Glomerular visceral epithelial cell (primary cell): ENCODE data around the gene ELOVL5.
"Not testable (repeated sequence)": the region's sequence is repeated elsewhere in the genome, so short reads cannot be mapped to it uniquely, and the experiment has no call there.

ENCODE experiments used
- DNase-seq: peaks from one replicate; pipeline ENCODE4 v3.0.0-alpha.2; 2016; ENCODE audit errors: extremely low spot score

ELOVL5 gene

DNA sequence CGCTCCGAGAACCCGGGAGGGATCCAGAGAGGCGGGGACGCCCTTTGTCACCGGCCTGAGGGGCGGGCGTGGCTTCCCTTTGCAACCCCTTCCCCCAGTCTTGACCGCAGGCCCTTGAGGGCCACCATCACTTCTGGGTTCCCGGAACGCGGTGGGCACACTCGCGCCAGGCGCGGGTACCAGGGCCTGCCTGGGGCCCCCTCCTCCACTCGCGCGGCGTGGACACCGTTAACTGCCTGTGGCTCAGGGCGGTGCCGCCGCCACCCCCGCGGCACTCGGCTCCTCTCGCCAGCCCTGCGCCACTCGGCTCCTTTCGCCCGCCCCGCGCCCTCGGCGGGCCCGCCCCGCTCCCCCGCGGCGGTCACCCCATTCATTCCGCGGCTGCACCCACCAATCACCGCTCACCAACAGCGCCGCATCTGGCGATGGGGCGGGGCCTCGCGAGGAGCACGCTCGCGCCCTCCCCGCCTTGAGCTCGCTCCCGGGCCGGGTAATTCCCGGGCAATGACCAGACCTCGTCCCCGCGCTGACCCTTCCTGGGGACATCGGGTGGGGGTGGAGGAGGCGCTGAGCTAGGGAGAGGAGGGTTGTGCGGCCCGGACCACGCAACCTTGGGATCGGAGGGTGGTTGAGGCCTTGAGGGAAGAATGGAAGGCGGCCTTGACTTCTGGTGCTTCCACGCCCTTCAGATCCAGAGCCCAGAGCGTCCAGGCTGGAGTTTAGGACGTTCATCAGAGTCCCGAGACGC, 10.5 kb upstream of the ELOVL5 start:
- DNase-seq: peak; percentile 96

DNA sequence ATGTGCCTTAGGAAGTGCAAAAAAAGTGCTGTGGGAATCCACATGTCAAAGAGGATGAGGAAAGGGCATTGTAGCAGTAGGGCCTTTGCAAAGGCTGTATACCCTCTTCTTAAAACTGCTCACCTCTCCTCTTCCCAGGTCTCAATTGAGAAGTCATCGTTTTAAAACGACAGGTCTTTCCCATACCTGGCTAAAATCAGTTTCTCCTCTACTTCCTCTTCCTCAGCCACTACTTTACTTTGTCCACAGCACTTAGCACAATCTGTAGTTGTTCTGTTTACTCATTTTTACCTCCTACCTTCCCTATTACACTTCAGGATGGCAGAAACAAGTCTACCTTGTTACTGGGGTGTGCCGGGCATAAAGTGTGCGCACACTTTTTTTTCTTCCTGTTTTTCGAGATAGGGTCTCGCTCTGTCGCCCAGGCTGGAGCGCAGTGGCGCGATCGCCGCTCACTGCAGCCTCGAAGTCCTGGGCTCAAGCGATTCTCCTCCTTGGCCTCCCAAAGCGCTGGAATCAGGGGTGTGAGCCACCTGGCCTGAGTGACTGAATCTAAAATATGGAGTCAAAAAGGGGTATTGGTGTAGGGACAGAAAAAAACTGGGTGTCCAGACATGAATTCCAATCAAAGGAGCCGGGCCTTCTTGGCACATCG, 9.8 kb upstream of the ELOVL5 start:
- DNase-seq: no peak

DNA sequence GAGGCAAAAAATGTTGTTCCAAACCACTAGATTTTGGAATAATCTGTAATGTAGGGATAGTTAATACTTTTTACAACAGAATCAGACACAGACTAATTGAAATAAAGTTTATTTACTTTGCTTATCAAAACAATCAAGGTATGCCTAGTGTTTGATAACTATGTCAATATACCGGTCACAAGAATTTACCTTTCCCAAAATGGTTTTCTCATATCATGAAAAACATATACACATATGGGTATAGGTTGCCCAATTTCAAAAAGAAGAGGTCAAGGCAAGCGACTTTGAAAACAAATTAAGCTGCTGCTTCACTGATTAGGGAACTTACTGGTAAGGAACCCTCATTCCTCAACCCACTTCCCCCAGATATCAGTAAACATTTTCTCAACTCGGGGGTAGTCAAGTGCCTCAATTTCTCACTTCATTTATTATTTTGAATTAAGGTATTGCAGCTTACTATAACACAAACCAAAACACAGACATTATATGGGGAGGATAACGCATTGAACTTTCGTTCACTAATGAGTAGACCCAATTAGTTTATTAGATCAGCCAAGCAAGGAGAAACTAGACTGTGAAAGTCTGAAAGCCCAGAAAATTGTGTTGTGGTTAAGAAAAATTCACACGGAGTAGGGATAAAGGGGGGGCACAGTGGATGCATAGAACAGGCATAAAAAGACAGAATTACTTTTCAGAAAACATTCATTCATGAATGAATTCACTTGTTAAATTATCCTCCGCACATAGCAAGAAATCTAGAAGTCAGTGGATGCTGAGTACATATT, 9.0 kb upstream of the ELOVL5 start:
- DNase-seq: no peak

DNA sequence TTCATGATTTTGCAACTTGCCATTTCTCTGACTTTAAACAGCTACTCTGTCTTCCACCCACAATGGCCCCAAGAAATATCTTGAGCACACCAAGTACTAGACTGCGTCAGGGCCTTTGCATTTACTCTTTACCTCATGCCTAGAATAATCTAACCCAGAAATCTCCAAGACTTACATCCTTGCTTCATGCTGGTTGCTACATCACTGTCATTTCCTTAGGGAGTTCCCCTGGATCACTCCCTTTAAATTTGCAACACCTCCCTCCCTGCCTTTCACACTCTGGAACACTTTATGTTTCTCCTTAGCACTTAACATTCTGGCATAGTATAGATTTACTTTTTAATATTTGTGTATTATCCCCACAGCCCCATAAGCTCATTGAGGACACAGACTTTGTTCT, 4.9 kb upstream of the ELOVL5 start:
- DNase-seq: no peak

DNA sequence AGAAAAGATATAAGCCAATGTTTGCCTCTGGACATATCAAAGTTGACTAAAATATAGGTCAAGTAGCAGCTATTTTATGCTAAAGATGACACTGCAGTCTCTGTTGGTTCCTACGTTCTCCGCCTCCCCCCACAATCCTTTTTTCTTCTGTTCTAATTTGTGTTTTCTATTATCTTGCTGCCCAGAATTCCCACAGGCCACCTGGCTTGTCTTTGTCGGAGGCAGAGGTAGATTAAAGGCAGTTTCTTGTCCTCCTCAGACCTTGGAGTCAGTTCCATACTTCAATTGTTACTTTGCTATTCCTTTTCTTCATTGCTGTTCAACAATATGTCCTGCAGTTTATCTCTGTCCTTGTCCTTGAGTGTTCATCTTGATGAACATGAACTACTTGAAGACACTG, 3.6 kb upstream of the ELOVL5 start:
- no peak for DNase-seq

- DNase-seq: no peak
Observed at GRCh38 chr6:53349209-53349693, 501 bp upstream of the ELOVL5 start.

- DNase-seq: peak; percentile 77
Observed at GRCh38 chr6:53347921-53348370, 804 bp downstream of the ELOVL5 start.

GRCh38 chr6:53347250-53347920, 1.4 kb downstream of the ELOVL5 start:
- DNase-seq: peak; percentile 22

DNA sequence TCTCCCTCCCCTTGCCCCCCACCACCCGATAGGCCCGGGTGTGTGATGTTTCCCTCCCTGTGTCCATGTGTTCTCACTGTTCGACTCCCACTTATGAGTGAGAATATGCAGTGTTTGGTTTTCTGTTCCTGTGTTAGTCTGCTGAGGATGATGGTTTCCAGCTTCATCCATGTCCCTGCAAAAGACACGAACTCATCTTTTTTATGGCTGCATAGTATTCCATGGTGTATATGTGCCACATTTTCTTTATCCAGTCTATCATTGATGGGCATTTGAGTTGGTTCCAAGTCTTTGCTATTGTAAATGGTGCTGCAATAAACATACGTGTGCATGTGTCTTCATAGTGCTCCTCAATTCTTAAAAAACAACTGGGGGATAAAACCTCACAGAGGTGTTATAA, 2.7 kb downstream of the ELOVL5 start:
- DNase-seq: not testable (repeated sequence)

DNA sequence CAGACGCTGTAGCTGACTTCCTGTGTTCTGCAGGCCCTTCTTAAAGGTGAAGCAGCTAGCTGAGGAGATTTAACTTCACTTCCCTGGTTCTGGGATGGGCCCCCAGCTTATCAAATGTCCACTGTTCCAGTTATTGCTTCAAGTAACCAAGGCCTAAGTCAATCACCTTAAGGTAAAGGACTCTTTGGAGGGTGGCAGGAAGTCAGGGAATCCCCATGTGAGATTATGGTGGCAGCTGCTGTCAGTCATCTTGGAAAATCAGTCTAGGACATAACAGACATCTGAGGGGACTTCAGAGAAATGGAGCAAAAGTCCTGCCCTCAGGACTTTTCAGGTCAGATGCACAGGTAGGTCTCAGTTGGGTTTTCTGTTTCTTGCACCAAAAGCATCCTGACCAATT, 3.8 kb downstream of the ELOVL5 start:
- DNase-seq: no peak

DNA sequence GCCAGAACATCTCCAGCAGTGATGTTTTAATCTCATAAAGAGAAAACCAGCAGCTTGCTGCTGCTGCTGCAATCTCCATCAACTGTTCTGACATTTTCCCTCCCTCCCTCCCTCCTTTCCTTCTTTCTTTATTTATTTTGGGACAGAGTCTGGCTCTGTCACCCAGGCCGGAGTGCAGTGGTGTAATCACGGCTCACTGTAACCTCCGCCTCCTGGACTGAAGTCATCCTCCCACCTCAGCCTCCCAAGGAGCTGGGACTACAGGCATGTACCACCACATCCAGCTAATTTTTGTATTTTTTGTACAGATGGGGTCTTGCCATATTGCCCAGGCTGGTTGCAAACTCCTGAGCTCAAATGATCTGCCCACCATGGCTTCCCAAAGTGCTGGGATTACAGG, 5.7 kb downstream of the ELOVL5 start:
- DNase-seq: no peak

- DNase-seq: no peak
Observed at GRCh38 chr6:53342217-53342616, 6.5 kb downstream of the ELOVL5 start.

DNA sequence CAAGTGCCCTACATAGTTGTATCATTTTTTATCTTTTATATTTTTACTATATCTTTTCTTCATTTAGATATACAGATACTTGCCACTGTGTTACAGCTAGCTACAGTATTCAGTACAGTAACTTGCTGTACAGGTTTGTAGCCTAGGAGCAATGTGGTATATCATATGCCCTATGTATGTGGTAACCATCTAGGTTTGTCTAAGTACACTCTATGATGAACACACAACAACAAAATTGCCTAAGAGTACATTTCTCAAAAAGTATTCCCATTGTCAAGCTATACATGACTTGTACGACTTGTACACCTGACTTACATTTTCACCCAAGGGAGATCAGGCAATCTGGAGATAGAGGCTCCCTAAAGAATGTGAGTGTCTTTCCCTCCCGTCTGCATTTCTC, 8.2 kb downstream of the ELOVL5 start:
- DNase-seq: no peak

GRCh38 chr6:53339424-53339823, 9.3 kb downstream of the ELOVL5 start:
- no peak for DNase-seq

GRCh38 chr6:53338304-53338703, 10.4 kb downstream of the ELOVL5 start:
- DNase-seq: no peak

- no peak for DNase-seq
Observed at GRCh38 chr6:53336070-53336469, 12.7 kb downstream of the ELOVL5 start.

- no peak for DNase-seq
Observed at GRCh38 chr6:53335224-53335994, 13.3 kb downstream of the ELOVL5 start.

GRCh38 chr6:53333439-53334408, 15.0 kb downstream of the ELOVL5 start:
- DNase-seq: no peak

DNA sequence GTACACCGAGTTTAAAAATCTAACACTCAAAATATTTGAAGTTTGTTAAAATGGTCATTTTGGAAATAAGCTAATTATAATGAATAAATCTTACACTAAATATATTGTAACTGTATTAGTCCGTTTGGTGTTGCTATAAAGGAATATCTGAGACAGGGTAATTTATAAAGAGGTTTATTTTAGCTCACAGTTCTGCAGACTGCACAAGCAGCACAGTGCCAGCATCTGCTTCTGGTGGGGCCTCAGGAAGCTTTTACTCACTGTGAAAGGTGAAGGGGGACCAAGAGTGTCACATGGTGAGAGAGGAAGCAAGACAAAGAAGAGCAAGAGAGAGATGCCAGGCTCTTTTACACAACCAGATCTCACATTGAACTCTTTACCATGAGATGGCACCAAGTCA, 17.1 kb downstream of the ELOVL5 start:
- DNase-seq: no peak

DNA sequence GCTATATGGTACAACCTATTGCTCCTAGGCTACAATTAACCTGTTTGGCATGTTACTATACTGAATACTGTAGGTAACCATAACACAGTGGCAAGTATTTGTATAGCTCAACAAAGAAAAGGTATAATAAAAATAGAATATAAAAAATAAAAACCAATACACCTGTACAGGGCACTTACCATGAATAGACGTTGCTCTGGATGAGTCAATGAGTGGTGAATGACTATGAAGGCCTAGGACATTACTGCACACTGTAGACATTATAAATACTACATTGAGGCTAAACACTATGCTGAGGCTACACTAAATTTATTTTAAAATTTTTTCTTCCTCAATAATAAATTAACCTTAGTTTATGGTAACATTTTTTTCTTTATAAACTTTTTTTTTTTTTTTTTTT, 18.6 kb downstream of the ELOVL5 start:
- DNase-seq: no peak
